ENCODE data around the gene SLC40A1.

The SLC40A1 gene

DNA sequence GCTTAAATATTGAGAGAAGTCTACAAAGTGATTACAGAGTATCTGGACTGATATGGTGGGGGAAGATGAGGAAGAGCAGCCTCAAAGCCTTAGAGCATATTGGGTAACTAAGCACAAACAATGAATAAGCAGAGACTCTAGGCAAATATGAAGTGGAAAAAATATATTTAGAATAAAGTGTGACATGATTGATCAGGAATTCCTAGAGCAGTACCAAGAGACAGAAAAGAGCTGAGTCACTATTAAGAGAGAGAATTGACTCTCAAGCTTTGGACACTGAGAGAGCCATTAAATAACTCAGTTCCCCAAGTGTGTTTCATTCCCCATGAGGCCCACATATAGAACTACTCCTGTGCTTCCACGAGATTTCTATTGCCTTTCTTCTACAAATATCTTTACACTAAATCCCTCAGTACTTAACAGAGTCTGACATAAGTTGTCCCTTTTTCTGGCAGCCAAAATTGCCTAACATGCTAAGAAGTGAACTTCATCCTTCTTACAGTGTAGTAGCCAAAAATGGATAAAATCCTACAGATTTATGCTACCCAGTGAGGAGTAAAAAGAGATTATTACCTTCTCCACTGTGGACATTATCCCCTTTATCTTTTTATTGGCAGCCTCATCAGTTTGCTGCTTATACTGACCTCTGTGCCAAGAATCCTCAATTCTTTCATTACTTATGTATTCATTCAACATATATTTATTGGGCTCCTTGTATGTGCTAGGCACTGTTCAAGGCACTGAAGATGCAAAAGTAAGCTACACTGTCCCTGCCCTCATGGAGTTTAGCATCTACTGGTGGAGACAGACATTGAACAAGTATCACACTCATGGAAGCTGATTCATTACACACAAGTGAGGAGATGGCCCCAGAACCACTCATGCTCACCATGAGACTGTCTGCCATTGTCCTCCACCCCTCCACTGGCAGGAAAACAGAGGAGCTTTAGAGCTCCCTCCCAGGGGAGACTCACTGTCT is 45.4 kb downstream of the SLC40A1 start:
- DNase-seq = no peak

- no peak for DNase-seq
These were observed 47.1 kb downstream of the SLC40A1 start for GRCh38 chr2:189533288-189534035.

- DNase-seq = no peak
These were observed 49.5 kb downstream of the SLC40A1 start for GRCh38 chr2:189530965-189531637.

GRCh38 chr2:189528617-189529016 is 52.0 kb downstream of the SLC40A1 start:
- DNase-seq = no peak

DNA sequence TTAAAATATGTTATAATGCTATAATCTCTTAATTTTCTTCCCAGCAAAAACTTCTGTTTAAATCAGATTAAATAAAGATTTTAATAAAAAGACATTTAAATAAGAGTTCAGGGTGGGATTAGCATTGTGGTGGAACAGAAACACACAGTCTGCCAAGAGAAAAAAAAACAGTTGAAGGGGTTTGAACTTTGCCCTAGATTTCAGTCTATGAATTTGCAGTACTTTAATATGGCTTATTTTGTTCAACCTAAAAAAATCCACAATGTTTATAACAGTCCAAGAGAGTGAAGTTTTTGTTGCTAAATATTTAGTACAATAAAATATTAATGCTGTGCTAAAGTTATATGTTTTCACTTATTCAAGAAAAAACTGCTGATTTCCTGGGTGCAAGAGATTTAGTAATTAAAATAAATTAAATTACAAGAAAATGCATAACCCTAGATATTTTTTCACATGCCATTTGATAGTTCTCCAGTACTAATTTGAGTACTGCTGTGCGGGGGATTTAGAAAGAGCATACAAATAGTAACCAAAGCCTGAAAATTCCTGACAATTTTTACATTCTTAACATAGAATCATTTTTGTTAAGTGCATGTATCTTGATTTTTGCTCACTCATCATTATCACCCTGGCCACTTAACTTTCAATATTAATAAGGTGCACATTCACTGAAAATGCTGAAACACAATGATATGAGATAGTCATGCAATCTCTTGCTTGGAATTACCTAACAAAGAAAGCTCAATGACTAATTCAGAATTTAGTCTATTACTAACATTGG is 52.6 kb downstream of the SLC40A1 start:
- no peak for DNase-seq

DNA sequence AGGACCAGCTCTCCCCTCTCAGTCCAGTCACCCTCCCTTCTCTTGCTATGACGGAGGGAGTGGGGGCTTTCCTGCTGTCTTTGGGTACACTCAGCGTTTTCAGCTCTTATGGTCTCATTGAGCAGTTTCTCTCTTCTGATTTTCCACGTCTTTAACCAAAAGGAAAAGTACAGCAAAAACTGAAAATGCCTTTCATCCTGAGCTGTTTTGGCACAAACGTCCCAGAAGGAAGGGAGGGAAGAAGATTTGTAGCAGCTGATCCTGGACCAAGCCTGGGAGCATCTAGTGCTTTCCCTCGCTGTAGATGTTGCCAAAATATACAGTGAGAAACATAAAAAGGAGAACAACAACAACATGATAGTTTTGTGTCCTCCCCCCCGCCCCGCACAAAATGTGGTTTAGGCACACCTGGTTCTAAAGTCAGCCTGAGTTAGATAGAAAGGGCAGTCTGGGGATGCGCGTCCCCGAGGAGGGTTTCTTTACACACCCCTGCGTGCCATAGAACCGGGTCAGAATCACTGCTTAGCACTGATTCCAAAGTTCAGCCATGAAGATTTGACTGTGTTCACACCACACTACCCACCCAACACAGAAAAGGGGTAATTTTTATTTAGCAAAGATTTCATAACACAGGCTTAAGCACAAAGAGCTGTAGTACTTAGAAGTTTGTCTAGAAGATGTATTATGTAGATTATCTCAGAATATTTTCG is 53.4 kb downstream of the SLC40A1 start:
- DNase-seq = no peak

DNA sequence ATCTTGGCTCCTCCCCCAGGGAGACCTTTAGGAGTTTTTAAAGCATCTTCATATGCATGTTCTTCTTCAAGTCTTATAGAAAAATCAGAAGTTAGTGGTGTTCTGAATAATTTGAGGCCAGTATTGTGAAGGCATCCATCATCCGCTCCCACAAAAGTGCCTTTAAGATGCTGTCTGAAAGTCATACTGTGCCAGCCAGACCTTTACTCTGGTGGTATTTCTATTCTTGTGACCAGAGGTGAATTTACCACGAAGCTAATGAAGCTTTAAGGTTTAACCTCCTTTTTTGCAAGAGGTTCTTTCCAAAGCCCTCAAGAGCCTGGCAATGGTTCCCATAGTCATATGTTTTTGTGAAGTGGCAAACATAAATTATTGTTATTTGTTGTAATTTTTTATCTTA is 54.3 kb downstream of the SLC40A1 start:
- no peak for DNase-seq

- no peak for DNase-seq
These were observed 55.8 kb downstream of the SLC40A1 start for GRCh38 chr2:189524746-189525145.

GRCh38 chr2:189522435-189523151 is 58.0 kb downstream of the SLC40A1 start:
- no peak for DNase-seq

GRCh38 chr2:189521699-189522434 is 58.7 kb downstream of the SLC40A1 start:
- no peak for DNase-seq

GRCh38 chr2:189519631-189520387 is 60.8 kb downstream of the SLC40A1 start:
- no peak for DNase-seq

DNA sequence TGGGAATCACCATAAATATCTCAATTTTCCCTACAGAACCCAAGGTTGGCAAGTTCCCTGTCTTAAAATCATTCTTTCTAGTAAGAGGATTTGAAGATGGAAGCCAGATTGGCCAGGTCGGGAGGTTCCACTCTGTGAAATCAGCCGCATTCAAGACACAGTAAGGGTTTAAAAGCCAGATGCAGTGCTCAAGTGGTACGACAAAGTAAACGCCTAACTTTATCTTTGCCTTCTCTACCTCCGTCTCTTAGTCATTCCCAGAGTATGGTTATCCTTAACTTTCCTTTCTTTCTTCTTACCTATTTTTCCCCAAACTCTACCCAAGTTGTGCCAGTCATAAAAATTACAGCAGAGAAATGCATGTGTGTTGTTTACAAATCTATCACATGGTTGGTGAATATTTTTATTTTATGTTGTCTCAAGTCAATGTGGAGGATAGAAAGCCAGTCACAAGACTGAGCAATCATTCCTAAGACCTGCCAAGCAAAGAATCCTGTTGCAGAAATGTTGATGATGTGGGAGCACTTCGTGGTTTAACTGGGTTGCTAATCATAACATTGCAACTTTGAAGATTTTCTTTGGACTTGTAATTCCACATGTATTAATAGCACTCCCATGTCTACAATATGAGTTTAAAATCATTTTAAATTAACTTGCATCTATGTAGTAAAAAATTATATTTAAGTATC is 62.6 kb downstream of the SLC40A1 start:
- no peak for DNase-seq

DNA sequence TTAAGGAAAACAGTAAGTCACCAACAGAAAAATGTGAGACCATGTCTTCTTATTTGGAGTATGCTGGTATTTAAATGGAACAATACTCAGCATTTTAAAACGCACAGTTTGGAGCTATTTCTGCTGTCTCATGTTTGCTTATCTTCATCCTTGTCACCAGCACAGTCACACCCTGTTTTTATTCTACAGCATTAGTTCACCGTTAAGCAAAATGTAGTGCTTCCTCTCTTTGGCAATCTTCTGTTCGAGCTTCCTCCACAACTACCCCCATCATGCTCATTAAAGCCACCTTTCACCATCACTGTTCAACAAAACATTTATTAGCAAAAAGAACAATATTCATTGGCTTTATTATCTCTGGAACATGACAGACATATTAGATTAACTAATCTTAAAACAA is 64.0 kb downstream of the SLC40A1 start:
- DNase-seq = no peak

- no peak for DNase-seq
These were observed 65.3 kb downstream of the SLC40A1 start for GRCh38 chr2:189515264-189515663.

GRCh38 chr2:189514104-189514503 is 66.5 kb downstream of the SLC40A1 start:
- DNase-seq = no peak

DNA sequence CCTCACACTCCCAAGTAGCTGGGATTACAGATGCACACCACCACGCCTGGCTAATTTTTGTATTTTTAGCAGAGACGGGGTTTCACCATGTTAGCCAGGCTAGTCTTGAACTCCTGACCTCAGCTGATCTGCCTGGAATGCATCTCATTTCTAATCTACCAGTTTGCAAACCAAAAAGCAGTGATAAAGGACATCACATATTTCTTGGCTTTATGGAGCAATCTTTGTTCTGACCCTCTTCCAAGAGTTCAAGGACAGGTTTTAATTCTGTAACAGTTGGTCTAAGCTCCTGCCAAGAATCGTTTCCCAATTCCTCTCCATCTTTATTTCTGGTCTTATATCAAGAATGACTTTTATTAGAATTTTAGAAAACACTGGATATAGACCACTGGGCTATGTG is 67.7 kb downstream of the SLC40A1 start:
- DNase-seq = no peak

DNA sequence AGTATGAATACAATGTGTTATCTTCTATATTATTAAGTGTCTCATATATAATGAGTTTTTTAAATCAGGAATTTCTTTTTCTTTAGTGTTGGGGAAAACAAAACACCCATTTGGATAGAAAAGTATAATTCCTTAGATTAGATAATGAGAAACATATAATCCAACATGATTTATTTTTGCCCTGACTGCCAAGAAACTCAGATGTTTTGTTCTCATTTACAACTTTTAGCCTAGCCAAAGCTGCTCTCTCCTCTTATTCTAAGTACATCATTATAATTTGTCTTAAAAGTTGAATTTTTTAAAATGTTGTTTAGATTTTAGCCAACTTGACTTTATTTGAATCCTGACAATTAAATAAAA is 68.6 kb downstream of the SLC40A1 start:
- DNase-seq = no peak

DNA sequence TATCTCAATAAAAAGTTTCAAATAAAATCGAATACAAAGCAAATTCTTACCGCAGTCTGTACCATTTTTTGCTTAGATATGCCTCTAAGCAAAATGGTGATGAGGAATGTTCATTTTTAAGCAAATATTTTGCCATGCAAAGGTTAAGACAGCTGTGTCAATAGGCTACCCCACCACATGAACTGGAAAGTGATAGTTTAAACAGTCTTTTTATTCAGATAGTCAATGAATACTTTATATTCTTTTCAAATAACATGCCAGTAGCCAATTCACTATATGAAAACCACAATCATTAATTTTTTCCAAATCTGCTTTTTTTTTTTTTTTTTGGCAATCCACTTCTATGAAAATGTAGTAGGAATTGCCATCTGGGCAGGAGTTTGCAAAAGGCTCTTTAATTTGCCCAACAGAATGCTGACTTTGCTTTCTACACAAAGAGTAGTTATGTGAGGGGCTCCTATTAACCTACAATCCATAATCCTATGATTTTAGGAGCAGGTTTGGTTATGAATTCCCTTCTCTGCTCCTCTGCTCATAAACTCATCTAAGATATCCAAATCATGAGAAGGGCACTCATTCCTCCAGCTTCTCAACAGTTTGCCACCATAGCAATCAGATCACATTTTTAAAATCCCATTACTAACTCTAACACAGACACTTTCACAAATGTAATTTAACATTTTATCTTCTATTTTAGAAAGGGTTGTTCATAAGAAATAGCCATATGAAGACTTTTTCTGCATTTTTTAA is 69.2 kb downstream of the SLC40A1 start:
- no peak for DNase-seq

Measured in SW 1271 (cell line).